Measurements from ENCODE around the gene DZIP1. TPM values are rescaled to one million over a fixed set of nuclear protein-coding genes. Genes with fewer than 3 reads are reported as not detected.

The DZIP1 gene
- total and polyA plus RNA-seq, 2 of the 8 experiments (the other 6 are each of a cell fraction or from before 2014, with no cell fraction given) = 7.6 to 24.6 TPM

- TF ChIP-seq CHD7 (IDR thresholded peaks at IDR 0.05; ENCODE audit: insufficient replicate concordance, low read length) (no peak), CTBP2 (IDR thresholded peaks at IDR 0.05; ENCODE audit: borderline replicate concordance, insufficient read depth, insufficient read length, low read length) (no peak), SP2 (IDR thresholded peaks at IDR 0.05; ENCODE audit: low read length) (no peak), E2F6 (IDR thresholded peaks at IDR 0.05) (no peak), MAFK (IDR thresholded peaks at IDR 0.05; ENCODE audit: low read depth, low read length) (no peak), GTF2F1 (IDR thresholded peaks at IDR 0.05; ENCODE audit: borderline replicate concordance, low read depth, low read length) (no peak), SP1 (IDR thresholded peaks at IDR 0.05; ENCODE audit: low read depth, low read length) (no peak), CREB1 (IDR thresholded peaks at IDR 0.05) (no peak), HDAC2 (IDR thresholded peaks at IDR 0.05; ENCODE audit: borderline replicate concordance in 1 of 2, low read depth in 2 of 2, low read length in 2 of 2) (no peak), SIN3A (conservative IDR thresholded peaks at IDR 0.05 in 1 of 2, IDR thresholded peaks at IDR 0.05 in 1 of 2; ENCODE audit: low read depth in 1 of 2, low read length in 2 of 2) (no peak)
Measured at GRCh38 chr13:95535243-95535642, 109.3 kb downstream of the DZIP1 start (continued).

Data from H1 (cell line).